Fibroblast of lung (primary cell): Measurements from ENCODE around the gene KDM5D.

Experiments used
- CTCF ChIP-seq, 2 donors: IDR thresholded peaks in 1 of 2; conservative IDR thresholded peaks in 1 of 2; 1 replicate in 1 of 2; 2 replicates in 1 of 2; pipeline ENCODE4 v1.5.1; 2011 to 2012; ENCODE audit warnings: low read length in 2 of 2, control low read depth in 1 of 2, inconsistent platforms in 1 of 2, low read depth in 1 of 2, mild to moderate bottlenecking in 1 of 2
- EZH2 ChIP-seq: IDR thresholded peaks from 2 replicates; pipeline ENCODE4 v1.5.1; 2012; ENCODE audit warnings: low read length, control low read depth, mild to moderate bottlenecking; ENCODE audit errors: missing control alignments

GRCh38 chrY:19742153-19742552 lies 2.4 kb downstream of the KDM5D start:
- no peak for TF ChIP-seq CTCF (conservative IDR thresholded peaks at IDR 0.05 in 1 of 2, IDR thresholded peaks at IDR 0.05 in 1 of 2; ENCODE audit: low read depth in 1 of 2, low read length in 2 of 2)
- TF ChIP-seq EZH2, result no peak
